Cardiac fibroblast (primary cell): ENCODE results near the gene HIP1R.

ENCODE experiments used
- DNase-seq, 2 donors: peaks; one replicate each; pipeline versions ENCODE4 v3.0.0 to v3.0.0-alpha.2; 2010; ENCODE audit warnings: low read depth in 2 of 2
- H3K4me3 ChIP-seq, 2 donors: replicated peaks in 1 of 2; 1 replicate in 1 of 2; 2 replicates in 1 of 2; pipeline ENCODE4 v1.5.1; 2011; ENCODE audit warnings: low read depth in 2 of 2, low read length in 2 of 2, mild to moderate bottlenecking in 2 of 2, moderate library complexity in 1 of 2
- CTCF ChIP-seq: IDR thresholded peaks from one replicate; pipeline ENCODE4 v1.5.1; 2011; ENCODE audit warnings: low read depth, mild to moderate bottlenecking, low read length, inconsistent platforms

The HIP1R gene

GRCh38 chr12:122837306-122838265 is 2.3 kb downstream of the HIP1R start:
- no peak overlapping the region for H3K4me3 ChIP-seq
- no peak for TF ChIP-seq CTCF
- no peak for DNase-seq

- no peak for TF ChIP-seq CTCF
- no peak for DNase-seq
Observed at GRCh38 chr12:122838841-122839240, 3.6 kb downstream of the HIP1R start.

GRCh38 chr12:122839907-122840554 is 4.8 kb downstream of the HIP1R start:
- TF ChIP-seq CTCF = no peak
- no peak for DNase-seq
- H3K4me3 ChIP-seq = no peak overlapping the region

More at GRCh38 chr12:122838841-122839240, 3.6 kb downstream of the HIP1R start:
- H3K4me3 ChIP-seq = no peak overlapping the region

GRCh38 chr12:122840580-122841513 is 5.6 kb downstream of the HIP1R start:
- DNase-seq = no peak
- no peak overlapping the region for H3K4me3 ChIP-seq

GRCh38 chr12:122841544-122842321 is 6.5 kb downstream of the HIP1R start:
- peak; percentile 35 to 78 for DNase-seq
- no peak for TF ChIP-seq CTCF
- H3K4me3 ChIP-seq = no peak overlapping the region

More at GRCh38 chr12:122840580-122841513, 5.6 kb downstream of the HIP1R start:
- no peak for TF ChIP-seq CTCF
